NCI-H82 treated with DMSO at 0.1 percent for 48 hours (cell line): ENCODE results near the gene ATP6V1C2.
"Not testable (repeated sequence)": the region's sequence is repeated elsewhere in the genome, so short reads cannot be mapped to it uniquely, and the experiment has no call there.

Experiments
- DNase-seq: peaks from one replicate; lab custom pipeline; 2025; ENCODE audit not compliant: unreplicated experiment; lab: John Stamatoyannopoulos, UW

The ATP6V1C2 gene

DNA sequence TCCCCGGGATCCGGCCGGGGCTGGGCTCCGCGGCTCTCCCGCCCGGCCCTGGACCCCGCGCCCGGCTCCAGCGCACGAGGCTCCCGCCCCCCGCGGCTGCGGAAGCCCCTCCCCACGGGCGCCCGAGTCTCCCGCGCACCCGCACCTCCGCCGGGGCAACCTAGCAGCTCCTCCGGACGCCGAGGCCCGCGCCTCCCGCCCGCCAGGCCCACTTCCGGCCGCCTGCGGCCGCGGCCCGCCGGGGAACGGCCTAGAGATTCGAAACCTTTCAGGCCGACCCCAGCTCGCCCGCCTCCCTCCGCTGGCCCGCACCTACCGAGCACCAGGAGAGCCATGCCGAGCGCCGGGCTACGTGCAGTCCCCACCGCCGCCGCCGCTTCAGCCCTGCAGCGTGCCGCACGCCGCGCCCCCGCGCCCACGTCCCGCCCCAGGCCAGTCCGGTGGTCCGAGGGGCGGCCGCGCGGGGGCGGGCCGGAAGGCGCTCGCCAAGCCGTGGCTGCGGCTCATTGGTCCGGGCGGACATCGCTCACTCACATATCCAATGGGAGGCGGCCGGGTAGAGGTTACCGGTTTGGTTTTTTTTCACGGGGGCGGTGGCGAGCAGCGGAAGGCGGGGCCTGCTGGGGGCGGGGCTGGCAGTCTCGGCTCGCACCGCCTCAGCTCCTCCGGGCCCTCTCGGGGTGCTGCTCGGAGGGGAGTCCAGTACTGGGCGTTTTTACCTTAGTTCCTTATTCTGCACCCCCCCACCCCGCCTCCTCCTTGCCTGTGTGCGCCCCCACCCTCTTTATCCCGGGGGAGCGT lies 91.1 kb downstream of the ATP6V1C2 start, which contains the start of gene PDIA6:
Gene PDIA6 (minus strand): TSS at position 424 of the 801 bp plus-strand sequence. CDS start 89 bp downstream, at position 335.
- peak; percentile 75 for DNase-seq

DNA sequence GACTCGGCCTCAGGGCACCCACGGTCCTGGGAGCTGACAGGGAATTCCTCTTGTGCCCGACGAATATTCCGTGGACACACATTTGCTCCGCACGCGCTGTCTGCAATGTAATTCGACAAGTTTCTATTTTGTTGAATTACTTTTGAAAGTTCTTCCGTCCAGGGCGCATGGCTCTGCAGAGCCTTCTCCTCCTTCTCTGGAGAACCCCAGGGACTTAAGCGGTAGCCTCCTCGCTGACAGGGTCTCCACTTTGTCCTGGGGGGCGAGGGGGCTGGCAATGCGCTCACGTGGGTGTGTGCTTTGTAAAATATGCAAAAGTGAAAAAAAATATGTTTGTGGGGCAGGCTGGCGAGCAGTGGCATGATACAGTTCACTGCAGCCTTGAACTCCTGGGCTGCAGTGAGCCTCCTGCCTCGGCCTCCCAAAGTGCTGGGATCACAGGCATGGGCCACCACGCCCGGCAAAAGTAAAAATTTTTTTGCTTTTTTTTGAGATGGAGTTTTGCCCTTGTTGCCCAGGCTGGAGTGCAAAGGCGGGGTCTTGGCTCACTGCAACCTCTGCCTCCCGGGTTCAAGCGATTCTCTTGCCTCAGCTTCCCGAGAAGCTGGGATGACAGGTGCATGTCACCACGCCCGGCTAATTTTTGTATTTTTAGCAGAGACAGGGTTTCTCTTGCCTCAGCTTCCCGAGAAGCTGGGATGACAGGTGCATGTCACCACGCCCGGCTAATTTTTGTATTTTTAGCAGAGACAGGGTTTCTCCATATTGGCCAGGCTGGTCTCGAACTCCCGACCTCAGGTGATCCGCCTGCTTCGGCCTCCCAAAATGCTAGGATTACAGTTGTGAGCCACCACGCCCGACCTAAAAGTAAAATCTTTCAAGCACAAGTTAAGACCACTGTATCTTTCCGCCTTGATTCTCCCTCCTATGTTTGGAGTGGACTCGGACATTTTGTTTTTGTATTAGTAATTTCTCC lies 92.0 kb downstream of the ATP6V1C2 start:
- not testable (repeated sequence) for DNase-seq

DNA sequence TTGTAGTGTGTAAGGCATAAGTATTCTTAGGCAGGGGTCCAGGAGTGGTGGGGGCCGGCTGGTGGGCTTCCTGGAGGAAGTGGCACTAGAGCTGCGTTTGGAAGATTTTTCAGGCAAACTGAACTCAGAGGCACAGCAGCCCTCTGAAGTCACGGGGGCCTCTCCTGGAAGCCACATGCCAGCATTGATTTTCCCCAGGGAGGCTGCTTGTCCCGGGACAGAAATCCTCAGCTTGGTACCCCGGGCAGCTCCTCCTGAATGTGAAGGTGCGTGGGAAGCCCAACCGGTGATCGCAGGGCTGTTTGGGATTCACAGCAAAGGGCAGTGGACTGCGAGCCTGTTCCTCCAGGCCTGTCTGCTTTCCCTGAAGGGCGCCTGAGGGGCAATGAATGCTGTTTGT lies 92.7 kb downstream of the ATP6V1C2 start:
- DNase-seq, result no peak

DNA sequence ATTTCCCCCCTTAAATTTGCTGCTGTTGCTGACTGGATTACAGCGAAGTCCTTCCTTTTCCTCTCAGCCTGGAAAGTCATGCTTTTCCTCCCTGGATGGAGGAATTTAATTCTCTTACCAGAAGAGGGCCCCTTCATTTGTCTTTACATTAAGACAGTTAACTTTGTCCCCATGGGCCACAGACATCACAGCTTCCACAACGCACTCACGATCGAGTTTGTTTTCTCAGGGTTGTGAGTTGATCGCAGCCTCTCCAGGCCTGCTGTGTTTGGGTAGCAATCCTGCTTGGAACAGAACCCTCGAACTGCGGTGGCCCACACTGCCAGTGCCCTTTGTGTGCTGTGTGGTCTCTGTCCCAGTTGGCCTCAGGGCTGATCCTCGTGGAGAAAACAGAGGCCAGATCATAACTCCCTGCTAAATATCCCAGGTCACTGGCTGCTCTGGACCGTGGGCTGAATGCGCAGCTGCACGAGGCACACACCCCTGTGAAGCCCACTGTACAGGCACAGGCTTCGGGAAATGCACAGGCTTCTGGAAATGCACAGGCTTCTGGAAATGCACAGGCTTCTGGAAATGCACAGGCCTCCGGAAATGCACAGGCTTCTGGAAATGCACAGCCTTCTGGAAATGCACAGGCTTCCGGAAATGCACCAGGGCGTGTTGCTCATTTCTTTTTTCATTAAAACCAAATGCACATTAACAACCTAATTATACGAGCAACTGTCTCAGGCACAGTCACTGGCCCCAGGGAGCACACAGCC lies 93.3 kb downstream of the ATP6V1C2 start:
- no peak for DNase-seq

DNA sequence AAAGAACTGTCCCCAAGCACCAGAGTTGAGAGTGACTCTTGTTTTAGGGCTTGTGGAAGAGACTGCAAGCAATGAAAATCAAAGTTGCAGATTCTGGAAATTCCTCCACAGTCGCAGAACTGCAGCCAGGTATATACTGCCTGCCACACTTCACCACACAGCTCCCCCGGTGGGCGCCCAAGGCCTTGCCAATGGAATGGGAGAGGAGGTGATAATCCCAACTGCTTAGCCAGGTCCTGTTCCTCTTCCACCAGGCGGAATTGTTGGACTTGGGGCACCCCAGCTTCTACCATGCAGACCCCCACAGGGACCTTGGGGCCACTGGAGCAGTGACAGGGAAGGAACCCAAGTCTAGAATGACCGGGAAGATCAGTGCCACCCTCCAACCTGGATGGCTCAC lies 96.0 kb downstream of the ATP6V1C2 start:
- no peak for DNase-seq

DNA sequence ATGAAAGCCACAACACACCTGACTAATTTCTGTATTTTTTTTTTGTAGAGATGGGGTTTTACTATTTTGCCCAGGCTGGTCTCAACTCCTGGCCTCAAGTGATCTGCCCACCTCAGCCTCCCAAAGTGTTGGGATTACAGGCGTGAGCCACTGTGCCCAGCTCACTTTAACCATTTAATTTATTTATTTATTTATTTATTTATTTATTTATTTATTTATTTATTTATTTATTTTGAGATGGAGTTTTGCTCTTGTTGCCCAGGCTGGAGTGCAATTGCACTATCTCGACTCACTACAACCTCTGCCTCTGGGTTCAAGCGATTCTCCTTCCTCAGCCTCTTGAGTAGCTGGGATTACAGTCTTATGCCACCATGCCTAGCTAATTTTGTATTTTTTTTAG lies 96.9 kb downstream of the ATP6V1C2 start:
- DNase-seq, result not testable (repeated sequence)

DNA sequence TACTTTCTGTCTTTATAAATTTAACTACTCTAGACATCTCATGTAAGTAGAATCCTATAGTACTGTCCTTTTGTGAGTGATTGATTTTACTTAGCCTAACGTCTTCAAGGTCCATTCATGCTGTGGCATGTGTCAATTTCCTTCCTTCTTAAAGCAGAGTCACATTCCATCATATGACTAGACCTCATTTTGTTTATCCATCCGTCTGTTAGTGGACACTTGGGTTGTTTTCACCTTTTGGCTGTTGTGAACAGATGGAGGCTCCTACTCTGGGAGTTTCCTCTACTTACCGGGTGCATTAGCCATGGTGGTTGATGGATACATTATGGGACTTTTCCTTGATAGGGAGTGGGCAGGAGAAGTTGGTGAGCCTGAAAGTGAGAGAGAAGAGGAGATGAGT lies 97.6 kb downstream of the ATP6V1C2 start:
- DNase-seq, result no peak

DNA sequence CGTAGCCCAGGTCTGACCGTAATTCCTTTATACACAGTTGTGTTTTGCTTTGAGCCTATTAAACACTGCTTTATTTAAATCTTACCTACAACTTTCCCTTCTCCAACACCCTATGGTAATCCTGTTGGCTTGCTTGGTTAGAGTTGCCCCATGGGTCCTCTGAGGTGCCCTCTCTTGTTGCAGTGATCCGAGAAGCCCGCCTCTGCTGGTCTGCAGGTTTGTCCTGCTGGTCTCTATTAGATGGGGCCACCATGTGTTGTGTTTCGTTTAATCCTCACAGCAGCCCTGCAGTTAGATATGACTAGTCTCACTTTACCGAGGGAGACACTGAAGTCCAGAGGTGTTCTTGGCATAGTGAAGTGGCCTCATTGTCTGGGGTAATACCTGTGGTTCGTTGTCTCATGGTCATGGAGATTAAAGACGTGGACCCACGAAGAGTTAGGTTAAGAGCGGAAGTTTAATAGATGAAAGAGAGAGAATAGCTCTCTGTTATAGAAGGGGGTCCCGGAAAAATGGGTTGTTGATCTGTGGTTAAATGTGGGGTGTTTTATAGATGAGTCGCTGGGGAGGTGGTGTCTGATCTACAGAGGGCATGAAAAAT lies 98.4 kb downstream of the ATP6V1C2 start:
- DNase-seq, result no peak

DNA sequence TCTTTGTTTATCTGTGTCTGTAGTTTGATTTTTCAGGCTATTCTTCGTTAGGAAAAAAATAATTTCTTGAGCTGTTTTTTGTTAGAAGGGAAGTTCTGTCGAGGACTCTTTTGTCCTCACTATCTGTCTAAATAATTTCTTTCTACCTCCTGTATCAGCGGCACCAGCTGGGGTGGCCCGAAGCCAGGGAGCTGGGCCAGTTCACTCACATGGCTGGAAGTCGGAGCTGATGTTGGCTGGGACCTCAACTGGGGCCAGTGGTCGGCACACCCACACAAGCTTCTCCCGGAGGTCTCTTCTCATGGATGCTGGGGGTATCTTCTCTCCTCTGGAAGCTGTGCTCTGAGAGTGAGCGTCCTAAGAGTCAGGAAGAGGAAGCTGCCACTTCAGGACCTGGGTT lies 99.1 kb downstream of the ATP6V1C2 start:
- DNase-seq, result no peak

DNA sequence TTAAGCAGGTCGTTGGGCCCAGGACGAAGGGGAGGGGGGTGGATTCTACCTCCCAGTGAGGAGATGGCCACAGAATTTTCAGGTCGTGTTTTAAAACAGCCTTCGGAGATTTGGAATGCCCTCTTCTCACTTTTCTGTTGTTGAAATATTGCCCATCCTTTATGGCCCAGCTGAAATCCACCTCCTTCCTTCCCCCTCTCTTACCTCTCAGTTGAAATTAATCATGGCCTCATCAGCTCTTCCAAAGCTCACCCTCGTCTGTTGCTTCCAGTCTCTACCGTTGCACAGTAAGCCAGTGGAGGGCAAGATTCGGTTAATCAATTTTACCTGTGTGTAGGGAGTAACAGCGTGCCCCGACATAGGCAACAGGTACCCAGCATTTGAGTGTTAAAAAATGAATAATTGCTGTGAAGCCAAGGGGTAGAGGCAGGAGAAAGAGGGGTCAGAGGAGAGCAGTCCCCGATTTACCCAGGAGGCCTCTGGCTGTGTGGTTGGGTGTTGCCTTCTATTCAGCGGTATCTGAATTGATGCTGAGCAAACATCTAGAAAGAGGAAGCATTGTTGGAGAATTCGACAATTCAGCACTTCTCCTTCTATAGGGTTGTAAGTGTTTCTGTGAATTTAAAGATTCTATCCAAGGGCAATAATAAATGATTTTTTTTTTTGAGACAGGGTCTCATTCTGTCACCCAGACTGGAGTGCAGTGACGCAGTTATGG lies 99.7 kb downstream of the ATP6V1C2 start:
- DNase-seq, result no peak

DNA sequence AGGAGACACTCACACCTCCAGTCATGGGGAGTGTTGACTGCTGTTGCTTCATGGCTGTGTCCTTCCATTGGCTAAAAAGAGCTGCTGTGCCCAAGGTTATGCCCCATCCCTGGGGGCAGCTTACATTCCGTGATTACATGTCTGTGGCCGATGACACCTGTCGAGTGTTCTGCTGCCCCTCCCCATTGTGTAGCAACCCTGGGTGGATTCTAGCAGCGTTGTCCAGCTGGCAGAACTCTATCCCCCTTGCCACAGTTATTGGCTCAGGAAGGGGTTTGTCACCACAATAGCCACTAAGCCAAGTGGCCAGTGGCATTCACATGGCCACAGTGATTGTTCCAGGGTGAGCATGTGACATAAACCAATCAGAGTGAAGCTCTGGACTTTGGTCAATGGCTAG lies 102.8 kb downstream of the ATP6V1C2 start:
- DNase-seq, result no peak

DNA sequence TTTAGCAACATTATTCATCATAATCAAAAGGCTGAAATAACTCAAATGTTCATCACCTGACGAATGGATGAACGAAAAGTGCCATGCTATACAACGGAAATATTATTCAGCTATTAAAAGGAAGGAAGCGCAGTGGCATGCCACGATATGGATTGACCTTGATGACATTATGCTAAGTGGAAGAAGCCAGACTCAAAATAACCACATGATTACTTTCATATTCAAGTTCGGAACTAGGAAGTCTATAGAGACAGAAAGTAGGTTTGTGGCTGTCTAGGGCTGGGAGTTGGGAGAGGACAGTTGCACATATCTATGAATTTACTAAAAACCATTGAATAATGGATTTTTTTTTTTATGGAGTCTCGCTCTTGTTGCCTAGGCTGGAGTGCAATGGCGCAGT lies 104.6 kb downstream of the ATP6V1C2 start:
- DNase-seq, result no peak

DNA sequence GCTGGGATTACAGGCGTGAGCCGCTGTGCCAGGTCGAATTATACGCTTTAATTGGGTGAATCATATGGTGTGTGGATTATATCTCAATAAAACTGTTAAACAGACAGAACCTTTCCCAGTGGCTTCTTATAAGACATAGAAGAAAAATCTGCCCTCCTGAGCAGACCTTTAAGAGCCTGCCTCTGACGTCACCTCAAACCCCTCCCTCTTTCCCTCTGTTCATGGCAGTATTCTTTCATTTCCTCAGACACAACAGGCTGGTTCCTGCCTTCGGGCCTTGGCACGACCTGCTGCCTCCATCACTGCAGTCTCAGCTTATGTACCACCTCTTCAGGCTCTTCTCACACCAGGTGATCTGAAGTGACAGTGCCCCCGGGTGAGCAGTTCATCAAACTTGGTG lies 105.2 kb downstream of the ATP6V1C2 start:
- DNase-seq, result no peak

DNA sequence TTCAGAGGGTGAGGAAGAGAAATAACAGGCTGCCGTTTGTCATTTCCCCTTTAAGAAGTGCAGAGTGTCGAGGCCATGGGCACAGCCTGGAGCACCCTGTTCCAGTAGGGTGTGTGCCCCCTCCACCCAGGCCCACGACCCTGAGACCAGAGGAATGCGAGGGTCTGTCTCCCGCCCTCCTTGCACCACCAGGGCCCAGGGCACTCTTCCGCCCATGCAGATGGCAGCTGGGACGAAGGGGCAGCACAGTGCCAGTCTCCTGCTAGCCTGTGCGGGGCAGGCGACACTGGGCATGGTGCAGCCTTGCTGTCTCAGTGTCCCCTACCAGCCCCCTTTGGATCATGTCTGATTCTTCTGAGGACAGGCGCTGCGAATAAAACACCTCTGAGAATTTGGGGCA lies 106.9 kb downstream of the ATP6V1C2 start:
- no peak for DNase-seq

DNA sequence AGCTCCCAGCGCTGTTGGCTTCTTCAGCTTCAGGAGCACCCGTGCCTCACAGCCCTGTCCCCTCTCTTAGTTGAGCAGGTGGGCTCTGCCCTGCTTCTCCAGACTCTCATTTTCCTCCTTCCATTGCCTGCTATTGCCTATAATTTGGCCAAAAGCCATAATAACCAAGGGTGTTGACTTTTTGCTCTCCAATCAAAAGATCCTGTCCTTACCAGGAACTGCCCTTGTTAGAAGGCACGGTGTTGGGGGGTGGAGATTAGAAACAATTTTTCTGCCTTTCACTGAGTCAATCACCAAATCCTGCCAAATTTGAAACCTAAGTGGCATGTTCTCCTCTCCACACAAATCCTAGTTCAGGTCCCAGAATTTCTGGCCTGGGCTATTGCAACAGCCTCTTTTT lies 107.9 kb downstream of the ATP6V1C2 start:
- DNase-seq, result no peak

DNA sequence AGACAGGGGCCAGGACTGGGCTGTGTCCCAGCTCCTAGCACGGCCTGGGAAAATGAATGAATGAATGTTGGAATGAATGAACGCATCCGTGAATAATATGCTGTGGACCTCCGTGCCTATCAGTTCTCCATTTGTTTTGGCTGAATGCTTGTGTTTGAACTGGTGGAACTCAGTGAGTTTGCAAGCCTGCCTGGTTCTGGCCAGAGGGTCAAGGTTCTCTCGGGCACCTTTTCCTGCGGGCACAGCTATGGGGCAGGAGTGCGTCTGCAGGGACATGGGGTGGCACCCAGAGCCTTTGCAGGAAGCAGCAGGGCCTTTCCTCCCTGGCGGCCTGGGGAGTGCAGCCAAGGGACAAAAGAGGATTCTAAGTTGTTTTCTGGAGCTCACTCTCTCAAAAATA lies 108.8 kb downstream of the ATP6V1C2 start:
- DNase-seq, result no peak

DNA sequence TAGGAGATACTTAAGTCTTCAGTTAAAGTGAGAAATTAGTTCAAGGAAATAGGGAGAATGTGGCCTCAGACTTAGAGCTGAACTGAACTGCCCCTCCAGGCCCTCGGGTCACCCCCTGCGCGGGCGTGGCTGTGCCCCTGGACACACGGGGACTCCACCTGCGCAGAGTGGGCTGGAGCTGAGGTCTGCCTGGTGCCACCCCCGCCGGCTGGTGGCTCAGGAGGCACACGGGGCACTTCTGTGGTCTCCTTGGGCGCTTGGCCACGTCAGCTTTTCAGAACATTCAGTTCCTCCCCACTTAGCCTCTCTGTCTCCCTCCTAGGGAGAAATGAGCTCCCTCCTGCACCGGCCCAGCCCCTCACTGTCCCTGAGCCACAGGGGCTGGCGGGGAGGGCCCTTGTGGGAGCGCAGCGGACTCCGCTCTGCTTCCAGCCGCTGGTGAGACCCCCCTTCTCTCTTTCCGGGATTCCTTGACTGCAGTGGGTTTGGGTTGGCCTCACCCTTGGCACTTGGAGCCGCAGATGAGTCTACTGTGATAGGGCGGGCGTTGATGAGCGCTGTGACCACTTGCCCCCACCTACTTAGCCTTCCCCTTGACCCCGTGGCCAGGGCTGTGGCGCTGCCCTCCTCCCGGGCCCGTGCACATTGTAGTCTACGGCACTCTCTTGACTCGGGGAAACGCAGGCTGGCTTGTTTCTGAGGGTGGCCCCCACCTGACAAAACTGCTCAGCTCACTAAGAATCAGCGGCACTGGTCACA lies 109.4 kb downstream of the ATP6V1C2 start:
- DNase-seq, result no peak

DNA sequence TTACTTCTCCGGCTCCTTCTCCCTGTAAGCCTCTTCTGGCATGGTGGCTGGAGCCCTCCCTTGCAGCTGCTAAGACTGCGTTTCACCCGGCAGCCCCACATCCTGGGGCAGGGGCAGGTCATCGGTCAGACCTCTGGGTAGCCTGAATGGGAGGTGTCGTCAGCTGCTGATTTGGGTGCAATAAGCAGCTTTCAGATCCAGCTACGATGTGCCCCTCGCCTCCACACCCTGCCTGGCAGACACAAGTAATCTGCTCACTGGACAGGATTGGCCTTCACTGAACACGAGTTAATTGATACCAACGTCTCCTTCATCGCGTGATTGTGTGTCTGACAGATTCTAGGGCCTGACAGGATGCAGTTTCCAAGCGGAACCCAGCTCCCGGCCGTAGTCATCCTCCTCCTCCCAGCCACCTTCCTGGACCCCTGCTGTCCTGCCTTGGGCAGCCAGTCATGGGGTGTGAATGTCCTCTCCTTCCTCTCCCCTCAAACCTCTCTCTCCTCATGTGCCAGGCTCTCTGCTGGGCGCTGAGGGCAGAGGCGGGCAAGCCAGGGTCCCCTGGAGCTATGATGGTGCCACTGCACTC lies 110.1 kb downstream of the ATP6V1C2 start:
- DNase-seq, result no peak
